ENCODE results near the gene CRYBG3.
A peak's percentile ranks its signal among the peaks of the same experiment; 100 is the strongest.
"Not testable (repeated sequence)": the region's sequence is repeated elsewhere in the genome, so short reads cannot be mapped to it uniquely, and the experiment has no call there.

CRYBG3 gene

GRCh38 chr3:97896547-97896946, 74.7 kb downstream of the CRYBG3 start:
- no peak for DNase-seq (ENCODE audit: low spot score)

GRCh38 chr3:97899331-97899730, 77.5 kb downstream of the CRYBG3 start:
- no peak for DNase-seq (ENCODE audit: low spot score)

- no peak for DNase-seq (ENCODE audit: low spot score)
These were observed 79.8 kb downstream of the CRYBG3 start for GRCh38 chr3:97901313-97902248.

- DNase-seq (ENCODE audit: low spot score) = not testable (repeated sequence)
These were observed 88.0 kb downstream of the CRYBG3 start for GRCh38 chr3:97909830-97910229.

- not testable (repeated sequence) for DNase-seq (ENCODE audit: low spot score)
These were observed 88.5 kb downstream of the CRYBG3 start for GRCh38 chr3:97910236-97910831.

GRCh38 chr3:97910931-97911351, 89.1 kb downstream of the CRYBG3 start:
- peak; percentile 8 for DNase-seq (ENCODE audit: low spot score)

GRCh38 chr3:97911459-97911858, 89.6 kb downstream of the CRYBG3 start:
- DNase-seq (ENCODE audit: low spot score) = no peak

- DNase-seq (ENCODE audit: low spot score) = no peak
These were observed 92.6 kb downstream of the CRYBG3 start for GRCh38 chr3:97914388-97914787.

GRCh38 chr3:97916576-97916975, 94.8 kb downstream of the CRYBG3 start:
- DNase-seq (ENCODE audit: low spot score) = no peak

GRCh38 chr3:97917813-97918536, 96.2 kb downstream of the CRYBG3 start:
- DNase-seq (ENCODE audit: low spot score) = no peak

- no peak for DNase-seq (ENCODE audit: low spot score)
These were observed 105.9 kb downstream of the CRYBG3 start for GRCh38 chr3:97927704-97928103.

- DNase-seq (ENCODE audit: low spot score) = no peak
These were observed 107.2 kb downstream of the CRYBG3 start for GRCh38 chr3:97928986-97929385.

- no peak for DNase-seq (ENCODE audit: low spot score)
These were observed 108.2 kb downstream of the CRYBG3 start for GRCh38 chr3:97930018-97930417.

GRCh38 chr3:97931218-97931617, 109.4 kb downstream of the CRYBG3 start:
- no peak for DNase-seq (ENCODE audit: low spot score)

GRCh38 chr3:97932387-97932801, 110.6 kb downstream of the CRYBG3 start:
- no peak for DNase-seq (ENCODE audit: low spot score)

GRCh38 chr3:97934980-97935695, 113.3 kb downstream of the CRYBG3 start:
- DNase-seq (ENCODE audit: low spot score) = no peak

GRCh38 chr3:97935842-97936241, 114.0 kb downstream of the CRYBG3 start:
- DNase-seq (ENCODE audit: low spot score) = no peak

- DNase-seq (ENCODE audit: low spot score) = no peak
These were observed 115.4 kb downstream of the CRYBG3 start for GRCh38 chr3:97937205-97937604.

GRCh38 chr3:97938444-97938843, 116.6 kb downstream of the CRYBG3 start:
- no peak for DNase-seq (ENCODE audit: low spot score)

- no peak for DNase-seq (ENCODE audit: low spot score)
These were observed 117.6 kb downstream of the CRYBG3 start for GRCh38 chr3:97939401-97939800.

GRCh38 chr3:97940034-97940433, 118.2 kb downstream of the CRYBG3 start:
- DNase-seq (ENCODE audit: low spot score) = no peak

All from SW480 (cell line).